ENCODE measurements around the gene CADM1. TPM values are rescaled to one million over a fixed set of nuclear protein-coding genes. Genes with fewer than 3 reads are reported as not detected.

CADM1 gene
- total and polyA plus RNA-seq, 10 donors: 1.4 to 18.8 (median 10.4) TPM

GRCh38 chr11:115524572-115524971 is 20.4 kb upstream of the CADM1 start:
- 0 to 73% (median 43%) methylated on average over 1 of the region's 1 CpG for WGBS, 5 donors
- no peak overlapping the region for H3K4me3 ChIP-seq
- no peak overlapping the region for H3K27ac ChIP-seq
- peaks cover 0 to 5% (median 0%) of the 10 kb centered on the region in 8 donors for H3K9me3 ChIP-seq
- H3K4me1 ChIP-seq: no peaks in the 10 kb centered on the region
- H3K36me3 ChIP-seq: no peaks in the 10 kb centered on the region
- TF ChIP-seq CTCF (IDR thresholded peaks at IDR 0.05 in 8 of 11, conservative IDR thresholded peaks at IDR 0.05 in 3 of 11): no peak
- peaks cover 0 to 13% (median 0%) of the 10 kb centered on the region in 7 donors for H3K27me3 ChIP-seq (replicated peaks in 1 of 7)
- no peak for DNase-seq
- intact Hi-C loops (cut with DNase I; ENCODE audit: low total_unique reads): no loop called here

- H3K4me1 ChIP-seq: no peaks in the 10 kb centered on the region
- H3K9me3 ChIP-seq: peaks cover 0 to 5% (median 0%) of the 10 kb centered on the region in 8 donors
- WGBS, 5 donors: 72 to 89% (median 82%) methylated on average over 2 of the region's 2 CpGs
Measured at GRCh38 chr11:115523727-115524399, 19.6 kb upstream of the CADM1 start.

GRCh38 chr11:115522302-115522701 is 18.1 kb upstream of the CADM1 start:
- TF ChIP-seq CTCF (IDR thresholded peaks at IDR 0.05 in 8 of 11, conservative IDR thresholded peaks at IDR 0.05 in 3 of 11) (no peak), POLR2A (IDR thresholded peaks at IDR 0.05) (no peak)
- 65 to 79% (median 73%) methylated on average over 3 of the region's 3 CpGs for WGBS, 5 donors

More at GRCh38 chr11:115523727-115524399, 19.6 kb upstream of the CADM1 start:
- no peak for DNase-seq
- Histone ChIP-seq H3K27me3 (replicated peaks in 1 of 7) (peaks cover 0 to 13% (median 0%) of the 10 kb centered on the region in 7 donors), H3K4me3 (no peak overlapping the region), H3K36me3 (no peaks in the 10 kb centered on the region), H3K27ac (no peak overlapping the region)
- intact Hi-C loops (cut with DNase I; ENCODE audit: low total_unique reads): no loop called here
- TF ChIP-seq CTCF (IDR thresholded peaks at IDR 0.05 in 8 of 11, conservative IDR thresholded peaks at IDR 0.05 in 3 of 11): no peak
- TF ChIP-seq POLR2A (IDR thresholded peaks at IDR 0.05): no peak
- no peak for TF ChIP-seq POLR2AphosphoS5 (IDR thresholded peaks at IDR 0.05)

GRCh38 chr11:115521825-115522224 is 17.6 kb upstream of the CADM1 start:
- intact Hi-C loops (cut with DNase I; ENCODE audit: low total_unique reads): no loop called here
- Histone ChIP-seq H3K4me3 (no peak overlapping the region), H3K9me3 (no peaks in the 10 kb centered on the region), H3K36me3 (no peaks in the 10 kb centered on the region), H3K4me1 (no peaks in the 10 kb centered on the region), H3K27me3 (replicated peaks in 1 of 7) (peaks cover 0 to 13% (median 0%) of the 10 kb centered on the region in 7 donors), H3K27ac (no peak overlapping the region)
- TF ChIP-seq POLR2AphosphoS5 (IDR thresholded peaks at IDR 0.05): no peak
- TF ChIP-seq POLR2A (IDR thresholded peaks at IDR 0.05): no peak
- no peak for TF ChIP-seq CTCF (IDR thresholded peaks at IDR 0.05 in 8 of 11, conservative IDR thresholded peaks at IDR 0.05 in 3 of 11)
- WGBS, 5 donors: 54 to 63% (median 62%) methylated on average over 4 of the region's 4 CpGs
- DNase-seq: no peak

More at GRCh38 chr11:115522302-115522701, 18.1 kb upstream of the CADM1 start:
- H3K36me3 ChIP-seq: no peaks in the 10 kb centered on the region
- H3K27me3 ChIP-seq (replicated peaks in 1 of 7): peaks cover 0 to 13% (median 0%) of the 10 kb centered on the region in 7 donors
- H3K27ac ChIP-seq: no peak overlapping the region
- DNase-seq: no peak
- intact Hi-C loops (cut with DNase I; ENCODE audit: low total_unique reads): no loop called here
- H3K9me3 ChIP-seq: no peaks in the 10 kb centered on the region
- no peak overlapping the region for H3K4me3 ChIP-seq
- H3K4me1 ChIP-seq: no peaks in the 10 kb centered on the region
